ENCODE data around the gene LMAN1.

The LMAN1 gene

GRCh38 chr18:59358712-59359575 lies at the start of gene LMAN1 (continued):
- TF ChIP-seq, protein P1, sequence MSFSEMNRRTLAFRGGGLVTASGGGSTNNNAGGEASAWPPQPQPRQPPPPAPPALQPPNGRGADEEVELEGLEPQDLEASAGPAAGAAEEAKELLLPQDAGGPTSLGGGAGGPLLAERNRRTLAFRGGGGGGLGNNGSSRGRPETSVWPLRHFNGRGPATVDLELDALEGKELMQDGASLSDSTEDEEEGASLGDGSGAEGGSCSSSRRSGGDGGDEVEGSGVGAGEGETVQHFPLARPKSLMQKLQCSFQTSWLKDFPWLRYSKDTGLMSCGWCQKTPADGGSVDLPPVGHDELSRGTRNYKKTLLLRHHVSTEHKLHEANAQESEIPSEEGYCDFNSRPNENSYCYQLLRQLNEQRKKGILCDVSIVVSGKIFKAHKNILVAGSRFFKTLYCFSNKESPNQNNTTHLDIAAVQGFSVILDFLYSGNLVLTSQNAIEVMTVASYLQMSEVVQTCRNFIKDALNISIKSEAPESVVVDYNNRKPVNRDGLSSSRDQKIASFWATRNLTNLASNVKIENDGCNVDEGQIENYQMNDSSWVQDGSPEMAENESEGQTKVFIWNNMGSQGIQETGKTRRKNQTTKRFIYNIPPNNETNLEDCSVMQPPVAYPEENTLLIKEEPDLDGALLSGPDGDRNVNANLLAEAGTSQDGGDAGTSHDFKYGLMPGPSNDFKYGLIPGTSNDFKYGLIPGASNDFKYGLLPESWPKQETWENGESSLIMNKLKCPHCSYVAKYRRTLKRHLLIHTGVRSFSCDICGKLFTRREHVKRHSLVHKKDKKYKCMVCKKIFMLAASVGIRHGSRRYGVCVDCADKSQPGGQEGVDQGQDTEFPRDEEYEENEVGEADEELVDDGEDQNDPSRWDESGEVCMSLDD (tag by site-specific recombination; IDR thresholded peaks at IDR 0.05), result peak; percentile 59; the same call in 1 of the 2 replicates
- TF ChIP-seq ZNF558 (tag by site-specific recombination; IDR thresholded peaks at IDR 0.05) (no peak), ZNF837 (tag by site-specific recombination; IDR thresholded peaks at IDR 0.05) (0 out of 2 replicates have a peak, but pooled peaks have one; percentile 17), ZNF514 (tag by site-specific recombination; IDR thresholded peaks at IDR 0.05) (no peak), ZNF658 (tag by site-specific recombination; IDR thresholded peaks at IDR 0.05) (no peak), GFI1B (tag by site-specific recombination; IDR thresholded peaks at IDR 0.05) (no peak), KLF1 (tag by site-specific recombination; IDR thresholded peaks at IDR 0.05) (peak; percentile 7; the same call in 1 of the 2 replicates), TCF7L2 (IDR thresholded peaks at IDR 0.05; ENCODE audit: borderline replicate concordance, low read depth, low read length) (peak; percentile 84), ZNF600 (tag by site-specific recombination; IDR thresholded peaks at IDR 0.05) (peak; percentile 70), GLI4 (tag by site-specific recombination; IDR thresholded peaks at IDR 0.05) (no peak), ZNF366 (tag by site-specific recombination; conservative IDR thresholded peaks at IDR 0.05) (peak; percentile 82), ZNF704 (tag by site-specific recombination; IDR thresholded peaks at IDR 0.05) (no peak), ZNF792 (tag by site-specific recombination; IDR thresholded peaks at IDR 0.05) (peak; percentile 80; the same call in 1 of the 2 replicates), KLF9 (tag by site-specific recombination; IDR thresholded peaks at IDR 0.05; ENCODE audit: low read depth) (peak; percentile 87), PRDM4 (tag by site-specific recombination; IDR thresholded peaks at IDR 0.05) (peak; percentile 25; the same call in 1 of the 2 replicates), ZNF623 (tag by site-specific recombination; IDR thresholded peaks at IDR 0.05) (peak; percentile 19; the same call in 1 of the 2 replicates)
- TF ChIP-seq, protein P2, sequence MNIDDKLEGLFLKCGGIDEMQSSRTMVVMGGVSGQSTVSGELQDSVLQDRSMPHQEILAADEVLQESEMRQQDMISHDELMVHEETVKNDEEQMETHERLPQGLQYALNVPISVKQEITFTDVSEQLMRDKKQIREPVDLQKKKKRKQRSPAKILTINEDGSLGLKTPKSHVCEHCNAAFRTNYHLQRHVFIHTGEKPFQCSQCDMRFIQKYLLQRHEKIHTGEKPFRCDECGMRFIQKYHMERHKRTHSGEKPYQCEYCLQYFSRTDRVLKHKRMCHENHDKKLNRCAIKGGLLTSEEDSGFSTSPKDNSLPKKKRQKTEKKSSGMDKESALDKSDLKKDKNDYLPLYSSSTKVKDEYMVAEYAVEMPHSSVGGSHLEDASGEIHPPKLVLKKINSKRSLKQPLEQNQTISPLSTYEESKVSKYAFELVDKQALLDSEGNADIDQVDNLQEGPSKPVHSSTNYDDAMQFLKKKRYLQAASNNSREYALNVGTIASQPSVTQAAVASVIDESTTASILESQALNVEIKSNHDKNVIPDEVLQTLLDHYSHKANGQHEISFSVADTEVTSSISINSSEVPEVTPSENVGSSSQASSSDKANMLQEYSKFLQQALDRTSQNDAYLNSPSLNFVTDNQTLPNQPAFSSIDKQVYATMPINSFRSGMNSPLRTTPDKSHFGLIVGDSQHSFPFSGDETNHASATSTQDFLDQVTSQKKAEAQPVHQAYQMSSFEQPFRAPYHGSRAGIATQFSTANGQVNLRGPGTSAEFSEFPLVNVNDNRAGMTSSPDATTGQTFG (tag by site-specific recombination; IDR thresholded peaks at IDR 0.05; ENCODE audit: borderline replicate concordance), result no peak
